ENCODE measurements around the gene SMLR1.

- TF ChIP-seq EZH2 (IDR thresholded peaks at IDR 0.05) (no peak), CTCF (IDR thresholded peaks at IDR 0.05 in 2 of 3, conservative IDR thresholded peaks at IDR 0.05 in 1 of 3; ENCODE audit: borderline replicate concordance in 1 of 3, insufficient read depth in 1 of 3, low read depth in 2 of 3, low read length in 2 of 3) (no peak), RAD21 (IDR thresholded peaks at IDR 0.05; ENCODE audit: low read depth) (no peak), POLR2A (IDR thresholded peaks at IDR 0.05; ENCODE audit: borderline replicate concordance, extremely low read depth, insufficient read depth, insufficient read length) (no peak), SP1 (IDR thresholded peaks at IDR 0.05; ENCODE audit: low read depth) (no peak), POLR2AphosphoS5 (IDR thresholded peaks at IDR 0.05; ENCODE audit: low read depth, low read length) (no peak), ZFX (IDR thresholded peaks at IDR 0.05) (no peak), YY1 (IDR thresholded peaks at IDR 0.05; ENCODE audit: extremely low read depth, insufficient replicate concordance, low read depth, low read length) (no peak), ZNF274 (IDR thresholded peaks at IDR 0.05; ENCODE audit: low read depth, low read length) (no peak), CBX3 (IDR thresholded peaks at IDR 0.05; ENCODE audit: low read depth) (no peak), CEBPB (IDR thresholded peaks at IDR 0.05; ENCODE audit: low read depth) (no peak), EZH2phosphoT487 (IDR thresholded peaks at IDR 0.05; ENCODE audit: borderline replicate concordance) (no peak), MAX (IDR thresholded peaks at IDR 0.05) (no peak)
Observed at GRCh38 chr6:130864344-130864743, 37.1 kb downstream of the SMLR1 start.

Data from HCT116 (cell line).